Stimulated activated CD8-positive, alpha-beta memory T cell treated with anti-CD3 and anti-CD28 coated beads, Interleukin-2, amount 100 ng/mL, for 48 hours (primary cell): Measurements from ENCODE around the gene CYBA.
"Not testable (repeated sequence)": the region's sequence is repeated elsewhere in the genome, so short reads cannot be mapped to it uniquely, and the experiment has no call there.

ENCODE experiments used
- DNase-seq, 2 donors: peaks; one replicate each; pipeline ENCODE4 v3.0.0-alpha.2; 2020; ENCODE audit warnings: low read depth in 2 of 2

The CYBA gene

GRCh38 chr16:88614818-88615580 is 35.9 kb downstream of the CYBA start:
- DNase-seq = no peak

- DNase-seq = no peak
These were observed 36.7 kb downstream of the CYBA start for GRCh38 chr16:88613911-88614817.

- no peak for DNase-seq
These were observed 37.6 kb downstream of the CYBA start for GRCh38 chr16:88613293-88613692.

DNA sequence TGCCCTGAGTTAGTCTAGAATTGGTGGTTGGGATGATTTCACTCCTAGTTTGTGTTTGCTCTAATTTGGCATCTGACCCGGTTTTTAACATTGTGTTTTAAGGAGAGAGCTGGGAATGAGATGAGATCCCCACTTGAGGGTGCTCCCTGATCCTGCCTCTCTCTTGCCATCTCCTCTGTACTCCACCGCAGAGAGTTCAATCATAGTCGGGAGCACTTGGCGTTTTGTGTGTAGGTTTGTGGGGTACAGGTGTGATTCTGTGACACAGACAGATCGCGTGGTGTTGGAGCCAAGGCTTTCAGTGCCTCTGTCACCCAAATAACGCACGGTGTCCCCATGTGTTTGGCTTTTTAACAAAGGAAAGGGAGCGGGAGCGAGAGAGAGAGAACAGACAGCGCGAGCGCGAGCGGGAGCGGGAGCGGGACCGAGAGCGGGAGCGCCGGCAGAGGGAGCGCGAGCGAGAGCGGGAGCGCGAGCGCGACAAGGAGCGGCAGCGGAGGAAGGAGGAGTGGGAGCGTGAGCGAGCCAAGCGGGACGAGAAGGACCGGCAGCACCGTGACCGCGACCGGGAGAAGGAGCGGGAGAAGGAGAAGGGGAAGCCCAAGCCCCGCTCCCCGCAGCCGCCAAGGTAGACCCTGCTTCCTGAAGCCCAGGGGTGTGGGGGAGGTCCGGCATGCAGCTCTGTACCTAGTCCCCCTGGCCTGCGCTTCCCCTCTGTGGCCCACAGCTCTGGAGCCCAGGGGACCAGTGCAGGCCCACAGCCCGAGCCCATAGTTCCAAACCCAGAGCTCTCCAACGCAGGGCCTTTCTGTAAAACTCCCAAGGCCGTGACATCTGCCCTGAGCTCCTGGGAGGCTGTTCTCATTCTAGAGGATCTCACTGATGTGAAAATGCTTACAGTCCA is 39.7 kb downstream of the CYBA start:
- no peak for DNase-seq

- no peak for DNase-seq
These were observed 40.8 kb downstream of the CYBA start for GRCh38 chr16:88610080-88610479.

DNA sequence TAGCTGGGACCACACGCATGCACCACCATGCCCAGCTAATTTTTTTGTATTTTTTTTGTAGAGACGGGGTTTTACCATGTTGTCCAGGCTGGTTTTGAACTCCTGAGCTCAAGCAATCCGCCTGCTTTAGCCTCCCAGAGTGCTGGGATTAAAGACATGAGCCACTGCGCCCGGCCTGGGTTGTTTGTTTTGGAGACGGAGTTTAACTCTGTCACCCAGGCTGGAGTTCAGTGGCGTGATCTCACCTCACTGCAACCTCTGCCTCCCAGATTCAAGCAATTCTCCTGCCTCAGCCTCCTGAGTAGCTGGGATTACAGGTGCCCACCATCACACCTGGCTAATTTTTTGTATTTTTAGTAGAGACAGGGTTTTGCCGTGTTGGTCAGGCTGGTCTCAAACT is 41.4 kb downstream of the CYBA start:
- DNase-seq = not testable (repeated sequence)

DNA sequence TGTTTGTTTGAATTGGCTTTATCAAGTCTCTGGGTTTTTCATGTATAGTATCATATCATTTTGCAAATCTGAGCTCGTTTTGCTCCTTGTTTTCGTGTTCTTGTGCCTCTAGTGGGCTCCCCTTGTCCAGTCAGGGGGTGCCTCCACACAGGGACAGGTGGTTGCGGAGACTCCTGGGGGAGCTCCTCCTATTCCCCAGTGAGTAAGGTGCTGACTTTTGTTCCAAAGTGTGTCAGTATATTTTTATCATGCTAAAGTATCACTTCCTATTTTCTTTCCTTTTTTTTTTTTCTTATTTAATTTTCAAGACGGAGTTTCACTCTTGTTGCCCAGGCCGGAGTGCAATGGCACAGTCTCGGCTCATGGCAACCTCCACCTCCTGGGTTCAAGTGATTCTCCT is 42.8 kb downstream of the CYBA start:
- no peak for DNase-seq

DNA sequence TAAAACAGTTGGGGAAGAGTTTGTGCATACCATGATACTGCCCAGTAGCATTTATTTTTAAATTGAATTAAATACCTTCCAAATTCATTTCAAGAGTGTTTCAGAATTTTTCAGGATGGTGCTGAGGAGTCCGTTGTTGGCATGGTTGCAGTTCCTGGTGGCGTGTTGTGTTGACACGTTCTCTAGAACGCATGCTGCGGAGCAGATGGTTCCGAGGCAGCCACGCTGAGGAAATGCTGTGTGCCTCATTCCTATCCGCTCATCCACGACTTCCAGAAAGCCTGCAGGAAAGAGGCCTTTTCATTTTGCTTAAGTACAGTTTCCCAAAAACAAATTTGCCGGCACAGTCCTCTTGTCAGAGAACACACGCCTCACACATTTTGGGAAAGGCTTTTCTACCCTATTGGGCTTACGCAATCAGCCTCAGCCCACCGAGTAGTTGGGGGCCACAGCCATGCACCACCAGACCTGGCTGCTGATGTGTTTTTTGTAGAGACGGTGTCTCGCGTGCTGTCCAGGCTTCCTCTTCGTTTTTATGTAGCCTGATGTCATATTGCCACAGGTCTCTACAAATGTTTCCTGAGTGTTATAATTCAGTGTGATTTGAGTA is 44.6 kb downstream of the CYBA start:
- DNase-seq = no peak

- DNase-seq = no peak
These were observed 45.4 kb downstream of the CYBA start for GRCh38 chr16:88605186-88606147.

DNA sequence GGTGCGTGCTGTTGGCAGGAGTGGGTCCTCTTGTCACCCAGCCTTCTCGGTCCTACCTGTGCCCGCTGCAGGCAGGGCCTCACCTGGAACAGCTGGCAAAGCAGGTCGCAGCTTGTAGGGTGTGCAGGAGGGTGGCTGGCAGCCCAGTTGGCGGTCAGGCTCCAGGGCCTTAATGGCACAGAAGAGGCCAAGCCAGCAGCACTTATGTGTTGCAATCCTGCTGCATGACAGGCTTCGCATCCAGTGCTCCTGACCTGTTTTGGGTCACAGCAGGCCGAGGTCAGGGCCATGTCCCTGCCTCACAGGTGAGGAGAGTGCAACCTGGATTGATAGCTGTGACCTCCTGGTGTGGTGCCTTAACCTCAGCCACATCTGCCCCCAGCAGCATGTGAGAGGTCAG is 48.8 kb downstream of the CYBA start:
- no peak for DNase-seq

GRCh38 chr16:88601313-88602036 is 49.4 kb downstream of the CYBA start:
- no peak for DNase-seq

- DNase-seq = no peak
These were observed 50.3 kb downstream of the CYBA start for GRCh38 chr16:88600539-88600896.

DNA sequence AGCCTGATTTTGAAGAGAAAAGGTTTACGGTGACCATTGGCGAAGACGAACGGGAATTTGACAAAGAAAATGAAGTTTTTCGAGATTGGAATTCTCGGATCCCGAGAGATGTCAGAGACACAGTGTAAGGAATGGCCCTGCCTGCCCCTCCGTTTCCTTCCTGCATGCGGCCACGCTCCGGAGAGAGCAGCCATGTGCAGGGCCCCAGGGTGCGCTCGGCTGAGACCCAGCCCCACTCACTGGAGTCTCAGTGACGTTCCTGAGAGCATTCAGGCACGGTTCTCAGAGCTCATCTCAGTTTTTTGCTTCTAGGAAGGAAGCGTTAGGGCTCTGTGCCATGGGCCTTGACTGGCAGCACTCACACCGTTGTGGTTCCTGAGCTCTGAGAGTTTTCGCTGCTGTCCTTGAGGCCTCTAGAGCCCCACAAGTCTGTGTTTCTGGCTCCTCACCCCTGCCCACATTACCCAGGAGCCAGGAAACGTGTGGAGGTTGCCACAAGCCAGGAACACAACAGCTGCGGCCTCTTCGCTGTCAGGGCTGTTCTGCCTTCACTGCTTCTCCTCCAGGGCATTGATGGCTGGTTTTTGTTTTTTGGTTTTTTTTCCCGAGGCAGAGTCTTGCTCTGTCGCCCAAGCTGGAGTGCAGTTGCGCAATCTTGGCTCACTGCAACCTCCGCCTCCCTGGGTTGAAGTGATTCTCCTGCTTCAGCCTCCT is 50.9 kb downstream of the CYBA start:
- DNase-seq = no peak

DNA sequence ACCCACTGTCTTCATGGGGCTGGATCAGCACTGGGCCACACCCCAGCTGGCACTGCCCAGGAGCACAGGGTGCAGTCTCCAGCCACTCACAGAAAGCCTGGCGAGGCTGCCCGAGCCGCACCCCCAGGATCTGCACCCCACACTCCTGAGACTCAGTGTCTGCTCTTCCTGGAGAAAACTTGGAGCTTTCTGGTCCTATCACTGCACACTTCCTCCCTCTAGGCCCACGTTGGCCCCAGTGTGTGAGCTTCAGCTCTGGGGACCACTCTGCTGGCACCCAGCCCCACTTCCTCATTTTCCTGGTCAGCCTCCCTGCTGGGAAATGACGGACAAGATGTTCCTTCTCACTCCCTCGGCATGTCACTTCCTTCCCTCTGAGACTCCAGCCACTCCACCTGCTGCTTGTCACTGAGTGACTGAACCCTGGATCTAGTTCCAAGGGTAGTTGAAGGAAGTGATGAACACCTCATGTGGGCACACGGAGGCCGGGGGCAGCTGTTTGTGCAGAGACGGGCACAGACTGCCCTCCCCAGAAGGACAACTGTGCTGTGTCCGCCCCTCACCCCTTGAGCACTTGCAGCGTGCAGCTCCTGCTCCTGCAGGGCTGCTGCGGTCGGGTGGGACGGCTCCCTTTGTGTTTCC is 51.6 kb downstream of the CYBA start:
- no peak for DNase-seq

DNA sequence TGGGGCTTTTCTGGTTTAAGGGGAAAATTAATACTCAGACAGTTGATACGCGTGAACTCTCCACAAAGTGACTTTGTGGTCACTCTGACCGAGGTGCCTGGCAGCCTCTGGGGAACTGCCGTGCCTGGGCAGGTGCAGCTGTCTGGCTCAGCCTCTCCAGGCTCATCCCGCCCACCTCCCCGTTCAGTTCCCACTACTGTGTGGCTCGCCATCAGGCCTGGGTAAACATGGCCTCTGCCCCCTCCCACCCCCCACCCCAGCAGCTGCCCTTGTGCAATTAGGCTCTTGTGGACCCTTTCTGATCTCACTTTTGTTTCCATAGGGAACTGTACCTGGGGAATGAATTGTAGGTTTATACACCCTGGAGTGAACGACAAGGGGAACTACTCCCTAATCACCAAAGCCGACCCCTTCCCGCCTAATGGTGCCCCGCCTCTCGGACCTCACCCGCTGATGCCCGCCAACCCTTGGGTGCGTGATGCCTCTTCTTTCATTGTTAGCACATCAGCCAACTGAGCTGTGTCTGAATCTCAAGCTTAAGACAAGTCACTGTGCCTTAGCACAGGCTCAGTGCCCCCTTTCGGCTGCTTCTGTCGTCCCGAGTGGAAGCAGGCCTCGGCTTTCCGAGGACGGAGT is 52.9 kb downstream of the CYBA start:
- no peak for DNase-seq

GRCh38 chr16:88596483-88596882 is 54.4 kb downstream of the CYBA start:
- DNase-seq = no peak

DNA sequence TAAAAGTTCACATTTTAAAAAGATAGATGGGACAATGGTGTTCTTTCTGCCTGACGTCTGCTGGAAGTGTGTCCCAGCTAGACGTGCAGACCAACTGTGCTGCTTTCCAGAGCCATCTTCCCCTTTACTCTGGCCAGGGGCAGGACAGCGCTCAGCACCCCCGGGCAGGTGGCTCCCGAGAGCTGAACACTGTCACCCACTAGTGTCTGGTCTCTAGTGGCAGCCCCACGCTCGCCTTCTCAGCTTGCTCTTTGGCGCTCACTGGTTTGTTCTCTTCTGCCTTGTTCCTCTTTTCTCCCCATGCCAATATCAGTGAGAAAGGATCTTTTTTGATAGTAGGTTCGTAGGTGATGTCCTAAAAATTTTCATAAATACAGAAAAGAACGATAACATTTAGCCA is 54.9 kb downstream of the CYBA start:
- no peak for DNase-seq

GRCh38 chr16:88595101-88595500 is 55.8 kb downstream of the CYBA start:
- no peak for DNase-seq
